Natural killer cell treated with Interleukin-12 subunit alpha and Interleukin-12 subunit beta and Interleukin-15 and Interleukin-18, amount 100 ng/mL, for 72 hours (primary cell): Measurements from ENCODE around the gene ADRA1B. TPM values are rescaled to one million over a fixed set of nuclear protein-coding genes. Genes with fewer than 3 reads are reported as not detected.
"Not testable (repeated sequence)": the region's sequence is repeated elsewhere in the genome, so short reads cannot be mapped to it uniquely, and the experiment has no call there.

Experiments
- ATAC-seq, 2 donors: fragments of 150-1000 bp; cut with Tn5 transposase in 1 of 2; sonication (Bioruptor Pico), chemical (Tn5 transposase) in 1 of 2; 2 replicates each; pipeline ENCODE4 v1.10.0; 2021
- DNase-seq: peaks from one replicate; pipeline ENCODE4 v3.0.0; 2022; ENCODE audit warnings: low spot score
- H3K27ac Mint-ChIP-seq, 2 donors: 1 replicate in 1 of 2; 2 replicates in 1 of 2; pipeline ENCODE4 v1.8.0; 2022; ENCODE audit warnings: mixed read lengths in 2 of 2, mild to moderate bottlenecking in 1 of 2, moderate library complexity in 1 of 2
- H3K27me3 Mint-ChIP-seq, 2 donors: 1 replicate in 1 of 2; 2 replicates in 1 of 2; pipeline ENCODE4 v1.8.0; 2022; ENCODE audit warnings: mixed read lengths in 2 of 2
- H3K36me3 Mint-ChIP-seq: one replicate; pipeline ENCODE4 v1.8.0; 2022; ENCODE audit warnings: mixed read lengths
- H3K4me1 Mint-ChIP-seq, 2 donors: 1 replicate in 1 of 2; 2 replicates in 1 of 2; pipeline ENCODE4 v1.8.0; 2022; ENCODE audit warnings: low read depth in 2 of 2, mixed read lengths in 2 of 2, mild to moderate bottlenecking in 1 of 2
- H3K4me3 Mint-ChIP-seq: one replicate; pipeline ENCODE4 v1.8.0; 2022; ENCODE audit warnings: mixed read lengths
- H3K9me3 Mint-ChIP-seq: 2 replicates; pipeline ENCODE4 v1.8.0; 2022; ENCODE audit warnings: mixed read lengths
- total RNA-seq, 2 donors: library from RNA; stranded (reverse); gene quantifications; one replicate each; pipeline ENCODE4 v1.2.3, GENCODE V29; 2022

The ADRA1B gene
- total RNA-seq, 2 donors from 2014 or later = not detected

DNA sequence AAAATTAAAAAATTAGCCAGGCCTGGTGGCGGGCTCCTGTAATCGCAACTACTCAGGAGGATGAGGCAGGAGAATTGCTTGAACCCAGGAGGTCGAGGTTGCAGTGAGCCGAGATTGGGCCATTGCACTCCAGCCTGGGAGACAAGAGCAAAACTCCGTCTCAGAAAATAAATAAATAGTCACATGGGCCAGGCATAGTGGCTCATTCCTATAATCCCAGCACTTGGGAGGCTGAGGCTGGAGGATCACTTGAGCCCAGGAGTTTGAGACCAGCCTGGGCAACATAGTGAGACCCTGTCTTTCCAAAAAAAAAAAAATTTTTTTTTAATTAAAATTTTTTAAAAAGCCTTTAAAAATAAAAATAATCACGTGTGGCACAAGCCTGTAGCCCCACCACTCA lies 97.9 kb downstream of the ADRA1B start:
- not testable (repeated sequence) for DNase-seq, H3K27me3 Mint-ChIP-seq, H3K4me3 Mint-ChIP-seq, H3K9me3 Mint-ChIP-seq, H3K27ac Mint-ChIP-seq, ATAC-seq
- Mint-ChIP-seq H3K36me3 (peaks cover 15% of the 10 kb centered on the region), H3K4me1 (peaks cover 23% of the 10 kb centered on the region in 2 donors)

GRCh38 chr5:160018945-160019625 lies 102.8 kb downstream of the ADRA1B start:
- Mint-ChIP-seq H3K4me1 (peaks cover 10 to 13% of the 10 kb centered on the region in 2 donors), H3K27me3 (no peaks in the 10 kb centered on the region), H3K36me3 (peaks cover 12% of the 10 kb centered on the region), H3K27ac (no peak overlapping the region), H3K4me3 (no peak overlapping the region), H3K9me3 (no peaks in the 10 kb centered on the region)
- DNase-seq (no peak), ATAC-seq (no peak)

DNA sequence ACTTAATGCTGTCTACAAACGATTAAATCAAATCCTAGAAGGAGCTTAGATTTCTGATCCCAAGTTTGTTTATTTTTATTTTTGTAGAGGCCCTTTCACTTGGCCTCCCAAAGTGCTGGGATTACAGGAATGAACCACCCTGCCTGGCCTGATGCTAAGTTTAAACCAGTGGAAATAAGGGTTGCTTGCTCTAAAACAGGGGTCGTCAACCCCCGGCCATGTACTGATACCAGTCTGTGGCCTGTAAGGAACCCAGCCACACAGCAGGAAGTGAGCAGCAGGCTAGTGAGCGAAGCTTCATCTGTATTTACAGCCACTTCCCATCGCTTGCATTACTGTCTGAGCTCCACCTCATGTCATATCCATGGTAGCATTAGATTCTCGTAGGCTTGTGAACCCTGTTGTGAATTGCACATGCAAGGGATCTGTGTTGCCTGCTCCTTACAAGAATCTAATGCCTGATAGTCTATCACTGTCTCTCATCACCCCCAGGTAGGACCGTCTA lies 104.0 kb downstream of the ADRA1B start:
- H3K27me3 Mint-ChIP-seq = no peaks in the 10 kb centered on the region
- H3K4me3 Mint-ChIP-seq = no peak overlapping the region
- DNase-seq = no peak
- no peaks in the 10 kb centered on the region for H3K9me3 Mint-ChIP-seq
- H3K36me3 Mint-ChIP-seq = peaks cover 12% of the 10 kb centered on the region
- H3K4me1 Mint-ChIP-seq = peaks cover 10 to 13% of the 10 kb centered on the region in 2 donors
- ATAC-seq = no peak
- H3K27ac Mint-ChIP-seq = no peak overlapping the region

- Mint-ChIP-seq H3K9me3 (no peaks in the 10 kb centered on the region), H3K27ac (no peak overlapping the region), H3K4me3 (no peak overlapping the region), H3K4me1 (peaks cover 13 to 14% of the 10 kb centered on the region in 2 donors), H3K36me3 (peaks cover 12% of the 10 kb centered on the region), H3K27me3 (no peaks in the 10 kb centered on the region)
- DNase-seq (no peak), ATAC-seq (no peak)
Observed at GRCh38 chr5:160020964-160021363, 104.7 kb downstream of the ADRA1B start.

DNA sequence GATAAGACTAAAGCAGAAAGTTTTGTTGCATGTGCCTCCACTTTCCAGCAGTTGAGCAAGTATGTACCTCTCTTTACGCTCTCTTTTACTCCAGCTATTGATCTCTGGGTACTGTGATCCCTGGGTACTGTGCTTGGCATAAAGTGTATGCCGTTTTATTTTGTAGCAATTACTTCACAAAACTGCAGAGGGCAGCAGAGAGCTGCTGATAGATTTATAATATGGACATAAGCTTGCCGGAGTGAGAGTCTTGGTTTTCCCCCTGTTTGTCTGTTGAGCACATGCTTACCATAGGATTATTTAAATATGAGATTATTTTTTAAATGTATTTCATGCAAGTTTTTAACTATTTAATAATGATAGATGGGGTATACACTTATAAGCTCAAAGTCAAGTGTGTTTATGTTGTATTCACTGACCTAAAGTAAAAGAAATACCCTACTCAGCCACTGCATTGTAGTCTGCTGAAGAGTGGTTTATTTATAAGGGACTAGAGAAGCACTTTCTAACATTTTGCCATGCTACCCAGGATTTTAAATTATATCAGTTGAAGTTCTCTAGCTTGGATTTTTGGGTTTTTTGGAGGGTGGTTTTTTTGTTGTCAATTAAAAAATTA lies 105.7 kb downstream of the ADRA1B start:
- Mint-ChIP-seq H3K36me3 (peaks cover 12% of the 10 kb centered on the region), H3K27me3 (no peaks in the 10 kb centered on the region), H3K27ac (no peak overlapping the region), H3K9me3 (no peaks in the 10 kb centered on the region), H3K4me3 (no peak overlapping the region), H3K4me1 (peaks cover 15 to 19% of the 10 kb centered on the region in 2 donors)
- DNase-seq = peak; percentile 73
- peak; percentile 75 to 78 for ATAC-seq

Other genes with a start within 250 kb of the ADRA1B start
- gene TTC1, start 92.7 kb downstream of the ADRA1B start, total RNA-seq = 10 to 100 TPM; 53.8 to 56.6 TPM
- 10 to 100 TPM; 22.8 to 30.6 TPM for gene PWWP2A, start 203.0 kb downstream of the ADRA1B start, total RNA-seq